DND-41 (cell line): ENCODE data around the gene CHD6.

Experiments
- ATAC-seq: fragments of 200-7000 bp; cut with Tn5 transposase; 3 replicates; pipeline ENCODE4 v1.9.1; 2021; ENCODE audit warnings: low read depth; ENCODE audit not compliant: insufficient read depth
- DNase-seq: peaks from one replicate; pipeline ENCODE4 v3.0.0-alpha.2; 2020
- H2AFZ ChIP-seq: 2 replicates; pipeline ENCODE4 v1.6.0; 2012; ENCODE audit warnings: low read depth, low read length
- H3K27ac ChIP-seq: 2 replicates; pipeline ENCODE4 v1.5.1; 2012; ENCODE audit warnings: low read length, inconsistent platforms
- H3K27me3 ChIP-seq: fragments of 200-600 bp; sonication (generic); 2 replicates; pipeline ENCODE4 v1.6.0; 2012; ENCODE audit warnings: low read length, mild to moderate bottlenecking, inconsistent platforms; ENCODE audit not compliant: insufficient read depth, poor library complexity
- H3K36me3 ChIP-seq: 2 replicates; pipeline ENCODE4 v1.5.1; 2012; ENCODE audit warnings: low read length, inconsistent platforms; ENCODE audit not compliant: insufficient read depth
- H3K4me1 ChIP-seq: 2 replicates; pipeline ENCODE4 v1.5.1; 2012; ENCODE audit warnings: mild to moderate bottlenecking, low read length; ENCODE audit not compliant: insufficient read depth
- H3K4me2 ChIP-seq: 2 replicates; pipeline ENCODE4 v1.6.0; 2012; ENCODE audit warnings: mild to moderate bottlenecking, moderate library complexity, low read length, inconsistent platforms; ENCODE audit not compliant: insufficient read depth
- H3K4me3 ChIP-seq, 2 experiments: fragments of 200-600 bp in 1 of 2; shearing (Covaris generic) in 1 of 2; 2 replicates each; pipeline ENCODE4 v1.5.1; 2012 to 2016; ENCODE audit warnings: inconsistent platforms in 2 of 2, low read length in 2 of 2, mild to moderate bottlenecking in 2 of 2, low read depth in 1 of 2, moderate library complexity in 1 of 2
- H3K79me2 ChIP-seq: 2 replicates; pipeline ENCODE4 v1.6.0; 2012; ENCODE audit warnings: low read length, inconsistent platforms; ENCODE audit not compliant: insufficient read depth
- H3K9ac ChIP-seq: 2 replicates; pipeline ENCODE4 v1.6.0; 2012; ENCODE audit warnings: low read depth, mild to moderate bottlenecking, inconsistent platforms, low read length, moderate library complexity
- H3K9me3 ChIP-seq: 2 replicates; pipeline ENCODE4 v1.5.1; 2012; ENCODE audit warnings: low read length, moderate library complexity, mild to moderate bottlenecking, inconsistent platforms; ENCODE audit not compliant: insufficient read depth, severe bottlenecking
- H4K20me1 ChIP-seq: 2 replicates; pipeline ENCODE4 v1.6.0; 2012; ENCODE audit warnings: low read length; ENCODE audit not compliant: insufficient read depth
- CTCF ChIP-seq: IDR thresholded peaks from 2 replicates; pipeline ENCODE4 v1.5.1; 2012; ENCODE audit warnings: borderline replicate concordance, low read length, moderate library complexity, mild to moderate bottlenecking; ENCODE audit not compliant: poor library complexity, severe bottlenecking; ENCODE audit errors: extremely low read depth
- EZH2 ChIP-seq: IDR thresholded peaks from 3 replicates; pipeline ENCODE4 v1.6.1; 2012; ENCODE audit warnings: borderline replicate concordance, low read depth, mild to moderate bottlenecking, moderate library complexity, low read length, inconsistent platforms; ENCODE audit not compliant: severe bottlenecking

The CHD6 gene

DNA sequence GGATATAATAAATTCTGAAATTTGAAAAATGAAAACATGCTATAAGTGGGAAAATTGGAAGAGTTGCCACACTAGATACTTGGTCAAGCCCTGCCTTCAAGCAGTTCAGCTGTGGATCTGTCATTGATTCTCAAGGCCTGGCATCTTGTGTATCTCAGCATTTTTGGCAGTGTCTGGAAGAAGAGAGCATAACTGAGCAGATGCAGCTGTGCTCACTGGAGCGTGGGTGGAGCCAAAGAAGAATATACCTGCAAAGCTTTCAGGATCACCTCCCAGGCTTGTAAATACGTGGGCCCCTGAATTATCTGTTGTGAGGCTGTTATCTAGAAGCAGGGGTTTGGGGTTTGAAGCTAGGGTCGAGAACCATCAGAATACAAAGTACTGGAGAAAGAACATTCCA, 31.3 kb upstream of the CHD6 start:
- Histone ChIP-seq H4K20me1 (no peaks in the 10 kb centered on the region), H3K9ac (no peak overlapping the region), H3K9me3 (no peaks in the 10 kb centered on the region), H3K36me3 (no peaks in the 10 kb centered on the region), H3K27ac (no peak overlapping the region), H3K4me3 (no peak overlapping the region), H3K4me2 (no peak overlapping the region), H3K27me3 (peaks cover 27% of the 10 kb centered on the region), H2AFZ (no peak overlapping the region), H3K4me1 (no peaks in the 10 kb centered on the region), H3K79me2 (no peaks in the 10 kb centered on the region)
- TF ChIP-seq EZH2 (no peak), CTCF (no peak)
- no peak for ATAC-seq
- DNase-seq: no peak

DNA sequence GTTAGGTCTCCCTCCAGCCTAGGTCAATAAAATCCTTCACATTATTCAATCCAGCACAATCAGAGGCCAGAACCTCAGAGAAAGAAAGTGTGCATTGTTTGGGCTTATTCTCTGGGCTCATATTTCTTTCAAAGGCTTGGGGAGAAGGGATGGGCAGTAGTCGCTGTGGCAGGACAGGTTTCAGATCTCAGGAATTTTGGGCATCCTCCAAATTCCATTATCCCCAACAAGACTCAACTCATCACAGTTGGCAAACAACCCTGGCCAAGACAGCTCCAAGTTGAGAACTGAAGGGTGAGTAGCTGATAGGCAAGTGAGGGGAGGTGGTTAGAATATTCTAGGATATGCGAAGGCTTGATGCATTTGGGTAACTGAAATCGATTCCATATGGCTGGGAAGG, 27.2 kb upstream of the CHD6 start:
- DNase-seq (no peak), ATAC-seq (no peak)
- Histone ChIP-seq H4K20me1 (no peaks in the 10 kb centered on the region), H3K9ac (no peak overlapping the region), H3K27me3 (peaks cover 47% of the 10 kb centered on the region), H2AFZ (no peak overlapping the region), H3K36me3 (no peaks in the 10 kb centered on the region), H3K4me3 (no peak overlapping the region), H3K4me1 (no peaks in the 10 kb centered on the region), H3K9me3 (no peaks in the 10 kb centered on the region), H3K27ac (no peak overlapping the region), H3K79me2 (no peaks in the 10 kb centered on the region), H3K4me2 (no peak overlapping the region)
- TF ChIP-seq EZH2: no peak
- no peak for TF ChIP-seq CTCF

DNA sequence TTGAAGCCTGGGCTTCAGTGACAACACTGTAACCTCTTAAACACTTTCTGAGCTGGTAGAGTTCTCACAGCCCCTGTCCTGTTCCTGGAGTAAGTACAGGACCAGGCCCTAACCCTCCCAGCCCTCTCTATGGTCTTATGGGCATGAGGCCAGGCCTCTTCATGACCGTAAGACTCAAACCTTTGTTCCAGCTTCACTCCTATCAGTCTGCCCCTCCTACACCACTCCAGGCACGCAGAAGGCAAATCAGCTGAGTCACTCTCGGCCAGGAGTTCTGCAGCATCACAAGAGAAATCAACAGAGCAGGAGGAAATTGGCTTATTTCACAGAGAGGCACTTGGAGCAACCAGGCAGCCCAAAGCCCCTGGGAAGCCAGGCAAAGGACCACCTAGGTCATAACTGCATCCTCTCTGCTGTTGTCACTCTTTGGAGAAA, 25.3 kb upstream of the CHD6 start:
- H3K4me1 ChIP-seq: no peaks in the 10 kb centered on the region
- H3K27ac ChIP-seq: no peak overlapping the region
- peaks cover 37% of the 10 kb centered on the region for H3K27me3 ChIP-seq
- no peaks in the 10 kb centered on the region for H3K36me3 ChIP-seq
- no peaks in the 10 kb centered on the region for H4K20me1 ChIP-seq
- H2AFZ ChIP-seq: no peak overlapping the region
- DNase-seq: no peak
- no peaks in the 10 kb centered on the region for H3K9me3 ChIP-seq
- TF ChIP-seq CTCF: no peak
- no peak for TF ChIP-seq EZH2
- H3K9ac ChIP-seq: no peak overlapping the region
- no peak overlapping the region for H3K4me3 ChIP-seq
- H3K4me2 ChIP-seq: no peak overlapping the region
- ATAC-seq: no peak
- H3K79me2 ChIP-seq: no peaks in the 10 kb centered on the region

GRCh38 chr20:41639630-41640029, 21.5 kb upstream of the CHD6 start:
- peaks cover 33% of the 10 kb centered on the region for H3K27me3 ChIP-seq
- no peak overlapping the region for H3K4me2 ChIP-seq
- H4K20me1 ChIP-seq: no peaks in the 10 kb centered on the region
- ATAC-seq: no peak
- no peak for DNase-seq
- H3K4me3 ChIP-seq: no peak overlapping the region
- H2AFZ ChIP-seq: no peak overlapping the region
- H3K27ac ChIP-seq: no peak overlapping the region
- no peaks in the 10 kb centered on the region for H3K79me2 ChIP-seq
- TF ChIP-seq EZH2: no peak
- no peak for TF ChIP-seq CTCF
- no peaks in the 10 kb centered on the region for H3K36me3 ChIP-seq
- H3K4me1 ChIP-seq: no peaks in the 10 kb centered on the region
- H3K9me3 ChIP-seq: no peaks in the 10 kb centered on the region
- no peak overlapping the region for H3K9ac ChIP-seq
